D721Med (cell line): ENCODE results near the gene TEX10.

Source experiments
- DNase-seq: peaks from one replicate; pipeline ENCODE4 v3.0.0; 2011; ENCODE audit warnings: low spot score; ENCODE audit not compliant: insufficient read length
- FAIRE-seq: peaks from 2 replicates; lab custom pipeline; 2011; peaks lifted over from hg19 to GRCh38; lab: Jason Lieb, UNC
- CTCF ChIP-seq: IDR thresholded peaks from 2 replicates; pipeline ENCODE4 v1.5.1; 2012; ENCODE audit warnings: mild to moderate bottlenecking, control low read depth; ENCODE audit not compliant: insufficient read depth; ENCODE audit errors: missing control alignments

Gene TEX10

GRCh38 chr9:100281066-100281465 is 71.7 kb downstream of the TEX10 start:
- FAIRE-seq (no peak), DNase-seq (no peak)
- no peak for TF ChIP-seq CTCF

GRCh38 chr9:100277166-100277979 is 75.4 kb downstream of the TEX10 start:
- no peak for TF ChIP-seq CTCF
- FAIRE-seq (no peak), DNase-seq (no peak)

- DNase-seq (no peak), FAIRE-seq (no peak)
- no peak for TF ChIP-seq CTCF
These were observed 83.1 kb downstream of the TEX10 start for GRCh38 chr9:100269656-100270055.

GRCh38 chr9:100268271-100268670 is 84.5 kb downstream of the TEX10 start:
- TF ChIP-seq CTCF = no peak
- DNase-seq (no peak), FAIRE-seq (no peak)

GRCh38 chr9:100267211-100267610 is 85.5 kb downstream of the TEX10 start:
- TF ChIP-seq CTCF = no peak
- DNase-seq (no peak), FAIRE-seq (no peak)
